ENCODE data around the gene SYTL2. TPM values are rescaled to one million over a fixed set of nuclear protein-coding genes. Genes with fewer than 3 reads are reported as not detected.
A peak's percentile ranks its signal among the peaks of the same experiment; 100 is the strongest.

Gene SYTL2
- total and polyA plus RNA-seq, 12 donors = 2.9 to 16.1 (median 5.1) TPM

DNA sequence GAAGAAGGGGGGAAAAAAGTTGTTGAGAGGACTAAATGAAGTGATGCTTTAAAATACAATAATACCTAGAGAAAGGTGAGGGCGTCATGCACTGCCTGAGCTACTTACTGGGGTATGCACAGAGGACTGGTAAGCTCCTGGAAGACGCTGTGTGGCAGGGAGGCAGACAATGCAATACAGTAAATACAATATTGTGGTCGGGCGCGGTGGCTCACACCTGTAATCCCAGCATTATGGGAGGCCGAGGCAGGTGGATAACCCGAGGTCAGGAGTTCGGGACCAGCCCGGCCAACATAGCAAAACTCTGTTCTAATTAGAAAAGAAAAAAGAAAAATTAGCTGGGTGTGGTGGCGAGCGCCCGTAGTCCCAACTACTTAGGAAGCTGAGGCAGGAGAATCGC, 683 bp upstream of the SYTL2 start:
- TF ChIP-seq, protein P1, sequence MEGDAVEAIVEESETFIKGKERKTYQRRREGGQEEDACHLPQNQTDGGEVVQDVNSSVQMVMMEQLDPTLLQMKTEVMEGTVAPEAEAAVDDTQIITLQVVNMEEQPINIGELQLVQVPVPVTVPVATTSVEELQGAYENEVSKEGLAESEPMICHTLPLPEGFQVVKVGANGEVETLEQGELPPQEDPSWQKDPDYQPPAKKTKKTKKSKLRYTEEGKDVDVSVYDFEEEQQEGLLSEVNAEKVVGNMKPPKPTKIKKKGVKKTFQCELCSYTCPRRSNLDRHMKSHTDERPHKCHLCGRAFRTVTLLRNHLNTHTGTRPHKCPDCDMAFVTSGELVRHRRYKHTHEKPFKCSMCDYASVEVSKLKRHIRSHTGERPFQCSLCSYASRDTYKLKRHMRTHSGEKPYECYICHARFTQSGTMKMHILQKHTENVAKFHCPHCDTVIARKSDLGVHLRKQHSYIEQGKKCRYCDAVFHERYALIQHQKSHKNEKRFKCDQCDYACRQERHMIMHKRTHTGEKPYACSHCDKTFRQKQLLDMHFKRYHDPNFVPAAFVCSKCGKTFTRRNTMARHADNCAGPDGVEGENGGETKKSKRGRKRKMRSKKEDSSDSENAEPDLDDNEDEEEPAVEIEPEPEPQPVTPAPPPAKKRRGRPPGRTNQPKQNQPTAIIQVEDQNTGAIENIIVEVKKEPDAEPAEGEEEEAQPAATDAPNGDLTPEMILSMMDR (IDR thresholded peaks at IDR 0.05) = no peak
- DNase-seq (no peak), ATAC-seq (no peak)
- Histone ChIP-seq H3K36me3 (no peaks in the 10 kb centered on the region), H3K4me1 (peaks cover 5 to 20% (median 12%) of the 10 kb centered on the region in 9 donors), H3K9me3 (no peaks in the 10 kb centered on the region), H3K27me3 (peaks cover 0 to 20% (median 0%) of the 10 kb centered on the region in 7 donors), H3K27ac (peak overlapping the region in 1 of 10 donors; percentile 72), H3K4me3 (peak overlapping the region in 9 of 10 donors; percentile 49 to 82 (median 72))
- WGBS, 2 donors = 80 to 87% methylated on average over 13 of the region's 13 CpGs
- intact Hi-C loops (cut with DNase I) = loop anchor here in 2 of 10 donors (10.0 kb wide), 1 partner anchor 117 kb away; no protein-coding TSS in a partner anchor

DNA sequence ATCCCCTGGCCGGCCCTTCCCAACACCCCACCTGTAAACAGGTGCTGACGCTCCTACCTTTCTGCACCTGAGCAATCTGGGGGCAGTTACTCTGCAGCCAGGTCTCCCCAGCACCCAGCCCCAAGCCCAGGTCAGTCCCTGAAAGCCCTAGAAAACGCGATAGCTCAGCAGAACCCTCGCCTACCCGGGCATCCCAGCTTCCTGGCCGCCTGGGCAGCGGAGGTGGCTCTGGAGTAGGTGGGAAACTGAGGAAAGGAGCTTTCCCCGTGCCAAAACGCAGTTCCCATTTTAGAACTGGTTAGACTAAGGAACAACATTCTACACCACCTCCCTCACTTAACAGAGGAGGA, 445 bp downstream of the SYTL2 start:
- H3K36me3 ChIP-seq = no peaks in the 10 kb centered on the region
- H3K4me1 ChIP-seq = peaks cover 5 to 20% (median 12%) of the 10 kb centered on the region in 9 donors
- H3K4me3 ChIP-seq = peak overlapping the region; percentile 49 to 82 (median 70)
- H3K27ac ChIP-seq = peak overlapping the region in 7 of 10 donors; percentile 17 to 72 (median 30)
- WGBS, 2 donors = 4 to 5% methylated on average over 10 of the region's 10 CpGs
- no peak for DNase-seq
- ATAC-seq = peak in 5 of 8 donors; percentile 3 to 7 (median 6)
- H3K9me3 ChIP-seq = no peaks in the 10 kb centered on the region
- TF ChIP-seq, protein P1 (IDR thresholded peaks at IDR 0.05) = no peak
- intact Hi-C loops (cut with DNase I) = loop anchor here in 2 of 10 donors (10.0 kb wide), 1 partner anchor 116 kb away; no protein-coding TSS in a partner anchor
- peaks cover 0 to 20% (median 0%) of the 10 kb centered on the region in 7 donors for H3K27me3 ChIP-seq

DNA sequence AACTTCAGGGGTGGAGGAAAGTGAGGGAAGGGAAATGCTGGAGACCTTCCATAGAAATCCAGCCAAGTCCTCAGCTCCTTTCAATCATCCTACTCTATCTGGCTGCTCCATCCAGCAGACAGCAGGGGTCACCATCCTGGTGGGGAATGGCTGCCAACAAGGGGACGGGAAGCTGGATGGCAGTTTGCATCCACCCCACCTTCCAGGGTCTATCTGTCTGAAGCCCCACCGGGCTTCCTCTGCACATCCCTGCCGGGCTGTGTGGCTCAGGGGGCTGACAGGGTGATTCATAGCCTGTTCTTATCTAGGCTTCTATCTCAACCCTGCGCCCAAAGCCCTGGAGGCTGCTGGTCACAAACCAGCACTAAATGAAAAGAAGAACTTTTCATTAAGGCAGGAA, 1.1 kb downstream of the SYTL2 start:
- TF ChIP-seq, protein P1 (IDR thresholded peaks at IDR 0.05) = peak in 2 of 9 donors; percentile 16 to 20
- Histone ChIP-seq H3K4me1 (peaks cover 5 to 20% (median 12%) of the 10 kb centered on the region in 9 donors), H3K4me3 (peak overlapping the region in 9 of 10 donors; percentile 49 to 82 (median 72)), H3K9me3 (no peaks in the 10 kb centered on the region), H3K36me3 (no peaks in the 10 kb centered on the region), H3K27ac (peak overlapping the region in 2 of 10 donors; percentile 27 to 51), H3K27me3 (peaks cover 0 to 20% (median 0%) of the 10 kb centered on the region in 7 donors)
- ATAC-seq = peak in 2 of 8 donors; percentile 12 to 31
- no peak for DNase-seq
- WGBS, 2 donors = 14 to 23% methylated on average over 4 of the region's 4 CpGs
- intact Hi-C loops (cut with DNase I) = loop anchor here in 2 of 10 donors (10.0 kb wide), 1 partner anchor 115 kb away; no protein-coding TSS in a partner anchor

DNA sequence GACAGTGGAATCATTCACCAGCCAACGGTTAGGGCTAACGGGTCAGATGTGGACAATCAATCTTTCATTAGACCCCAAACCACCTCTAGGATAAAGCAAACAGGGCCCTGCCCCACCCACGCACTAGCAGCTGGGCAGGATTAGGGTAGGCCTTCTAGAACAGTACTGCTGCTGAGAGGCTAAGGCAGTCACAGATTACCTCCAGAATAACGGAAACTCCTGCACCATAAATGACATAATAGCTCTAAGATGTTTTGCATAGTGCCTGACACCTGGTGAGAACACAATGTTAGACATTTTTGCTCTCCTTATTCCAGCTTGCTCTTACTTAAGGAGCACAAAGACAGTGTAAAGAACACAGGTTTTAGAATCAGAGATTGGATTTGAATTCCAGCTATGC, 1.8 kb downstream of the SYTL2 start:
- TF ChIP-seq, protein P1 (IDR thresholded peaks at IDR 0.05) = no peak
- no peaks in the 10 kb centered on the region for H3K9me3 ChIP-seq
- no peaks in the 10 kb centered on the region for H3K36me3 ChIP-seq
- DNase-seq (no peak), ATAC-seq (no peak)
- WGBS, 2 donors = 76 to 92% methylated on average over 4 of the region's 4 CpGs
- H3K4me3 ChIP-seq = peak overlapping the region in 5 of 10 donors; percentile 68 to 82 (median 77)
- intact Hi-C loops (cut with DNase I) = no loop called here
- peaks cover 5 to 20% (median 12%) of the 10 kb centered on the region in 9 donors for H3K4me1 ChIP-seq
- H3K27ac ChIP-seq = peak overlapping the region in 1 of 10 donors; percentile 51
- H3K27me3 ChIP-seq = peaks cover 0 to 20% (median 0%) of the 10 kb centered on the region in 7 donors
